Mesendoderm (in vitro differentiated cells): Measurements from ENCODE around the gene KIF20B.

ENCODE experiments used
- DNase-seq: peaks from one replicate; pipeline ENCODE4 v3.0.0; 2013
- H2AK5ac ChIP-seq: 2 replicates; pipeline ENCODE4 v1.6.1; 2013; ENCODE audit warnings: low read length, inconsistent platforms
- H2BK120ac ChIP-seq: 2 replicates; pipeline ENCODE4 v1.6.1; 2013; ENCODE audit warnings: low read depth, mild to moderate bottlenecking, low read length, moderate library complexity, mixed read lengths
- H2BK15ac ChIP-seq: replicated peaks from 2 replicates; pipeline ENCODE4 v1.6.1; 2013; ENCODE audit warnings: low read depth, mild to moderate bottlenecking, moderate library complexity
- H2BK5ac ChIP-seq: 2 replicates; pipeline ENCODE4 v1.6.1; 2013; ENCODE audit warnings: low read length, inconsistent platforms
- H3K18ac ChIP-seq: 2 replicates; pipeline ENCODE4 v1.6.1; 2013; ENCODE audit warnings: mild to moderate bottlenecking, low read length, mixed read lengths
- H3K23ac ChIP-seq: one replicate; pipeline ENCODE4 v1.6.1; 2013; ENCODE audit warnings: low read length
- H3K27ac ChIP-seq: 2 replicates; pipeline ENCODE4 v1.5.1; 2013; ENCODE audit warnings: low read depth, mild to moderate bottlenecking, inconsistent platforms, low read length, moderate library complexity
- H3K27me3 ChIP-seq: 2 replicates; pipeline ENCODE4 v1.6.1; 2013; ENCODE audit warnings: low read length, control low read depth, mild to moderate bottlenecking, inconsistent platforms; ENCODE audit not compliant: insufficient read depth, poor library complexity
- H3K36me3 ChIP-seq: 2 replicates; pipeline ENCODE4 v1.6.1; 2013; ENCODE audit warnings: low read length, inconsistent platforms; ENCODE audit not compliant: control insufficient read depth, insufficient read depth
- H3K4ac ChIP-seq: one replicate; pipeline ENCODE4 v1.6.1; 2013; ENCODE audit warnings: low read depth, mild to moderate bottlenecking, low read length, moderate library complexity
- H3K4me1 ChIP-seq: 2 replicates; pipeline ENCODE4 v1.6.1; 2013; ENCODE audit warnings: low read depth, low read length, inconsistent platforms; ENCODE audit not compliant: control insufficient read depth
- H3K4me2 ChIP-seq: 2 replicates; pipeline ENCODE4 v1.6.1; 2013; ENCODE audit warnings: low read length
- H3K4me3 ChIP-seq: 2 replicates; pipeline ENCODE4 v1.5.1; 2013; ENCODE audit warnings: mild to moderate bottlenecking, low read length
- H3K56ac ChIP-seq: one replicate; pipeline ENCODE4 v1.6.1; 2013; ENCODE audit warnings: low read length
- H3K79me1 ChIP-seq: 2 replicates; pipeline ENCODE4 v1.6.1; 2013; ENCODE audit warnings: low read length, inconsistent platforms
- H3K79me2 ChIP-seq: 2 replicates; pipeline ENCODE4 v1.6.1; 2013; ENCODE audit warnings: mild to moderate bottlenecking, low read length; ENCODE audit not compliant: control insufficient read depth, insufficient read depth
- H3K9ac ChIP-seq: 2 replicates; pipeline ENCODE4 v1.6.1; 2013; ENCODE audit warnings: low read length, inconsistent platforms
- H4K5ac ChIP-seq: one replicate; pipeline ENCODE4 v1.6.1; 2013; ENCODE audit warnings: low read length
- H4K8ac ChIP-seq: one replicate; pipeline ENCODE4 v1.6.1; 2013; ENCODE audit warnings: low read depth, mild to moderate bottlenecking, control low read depth, low read length, moderate library complexity
- WGBS: extraction: QIAGEN DNeasy Blood & Tissue Kit; methylation state at CpG from one replicate; pipeline ENCODE4 v1.1.7; 2013; ENCODE audit warnings: low lambda C conversion rate, missing lambda C conversion rate; ENCODE audit not compliant: insufficient coverage; ENCODE audit errors: extremely low coverage; 5-methylcytosine and 5-hydroxymethylcytosine counted together

KIF20B gene

GRCh38 chr10:89655722-89656121 is 45.7 kb upstream of the KIF20B start:
- DNase-seq, result no peak
- Histone ChIP-seq H3K79me1 (no peaks in the 10 kb centered on the region), H3K18ac (no peak overlapping the region), H4K8ac (no peak overlapping the region), H3K27ac (no peak overlapping the region), H2BK5ac (no peak overlapping the region), H3K4me3 (no peak overlapping the region), H2BK120ac (no peak overlapping the region), H3K79me2 (no peaks in the 10 kb centered on the region), H3K4me2 (no peak overlapping the region), H3K36me3 (no peaks in the 10 kb centered on the region), H3K56ac (no peak overlapping the region), H2BK15ac (no peak overlapping the region), H2AK5ac (no peak overlapping the region), H3K9ac (no peak overlapping the region), H3K23ac (no peak overlapping the region), H3K4ac (no peak overlapping the region), H4K5ac (no peak overlapping the region), H3K27me3 (no peaks in the 10 kb centered on the region), H3K4me1 (no peaks in the 10 kb centered on the region)
- no CpG with 5 or more reads among the region's 1 CpG for WGBS

- WGBS, result no CpG with 5 or more reads among the region's 1 CpG
- DNase-seq, result no peak
- H3K4me1 ChIP-seq, result no peaks in the 10 kb centered on the region
These were observed 44.1 kb upstream of the KIF20B start for GRCh38 chr10:89657302-89657701.

GRCh38 chr10:89659143-89660131 is 42.0 kb upstream of the KIF20B start:
- Histone ChIP-seq H4K8ac (no peak overlapping the region), H3K9ac (no peak overlapping the region), H3K23ac (no peak overlapping the region), H3K18ac (no peak overlapping the region), H3K4me1 (no peaks in the 10 kb centered on the region), H3K4me2 (no peak overlapping the region), H3K4me3 (no peak overlapping the region), H3K4ac (no peak overlapping the region), H3K27ac (no peak overlapping the region), H3K79me2 (no peaks in the 10 kb centered on the region), H3K79me1 (no peaks in the 10 kb centered on the region), H3K36me3 (no peaks in the 10 kb centered on the region), H4K5ac (no peak overlapping the region), H3K56ac (no peak overlapping the region), H2BK120ac (no peak overlapping the region), H2AK5ac (no peak overlapping the region), H2BK5ac (no peak overlapping the region), H3K27me3 (no peaks in the 10 kb centered on the region), H2BK15ac (no peak overlapping the region)
- WGBS, result no CpG with 5 or more reads among the region's 10 CpGs
- no peak for DNase-seq

More at GRCh38 chr10:89657302-89657701, 44.1 kb upstream of the KIF20B start:
- Histone ChIP-seq H3K36me3 (no peaks in the 10 kb centered on the region), H2BK5ac (no peak overlapping the region), H3K4ac (no peak overlapping the region), H4K8ac (no peak overlapping the region), H3K27ac (no peak overlapping the region), H3K56ac (no peak overlapping the region), H3K23ac (no peak overlapping the region), H3K4me3 (no peak overlapping the region), H3K27me3 (no peaks in the 10 kb centered on the region), H2BK15ac (no peak overlapping the region), H3K9ac (no peak overlapping the region), H4K5ac (no peak overlapping the region), H3K79me2 (no peaks in the 10 kb centered on the region), H3K4me2 (no peak overlapping the region), H3K18ac (no peak overlapping the region), H3K79me1 (no peaks in the 10 kb centered on the region), H2AK5ac (no peak overlapping the region), H2BK120ac (no peak overlapping the region)

GRCh38 chr10:89662596-89662995 is 38.8 kb upstream of the KIF20B start:
- Histone ChIP-seq H3K36me3 (no peaks in the 10 kb centered on the region), H3K4me1 (no peaks in the 10 kb centered on the region), H3K27ac (no peak overlapping the region), H3K4me2 (no peak overlapping the region), H2BK5ac (no peak overlapping the region), H2BK120ac (no peak overlapping the region), H3K79me1 (no peaks in the 10 kb centered on the region), H3K23ac (no peak overlapping the region), H2BK15ac (no peak overlapping the region), H3K18ac (no peak overlapping the region), H4K8ac (no peak overlapping the region), H3K27me3 (no peaks in the 10 kb centered on the region), H4K5ac (no peak overlapping the region), H3K9ac (no peak overlapping the region), H3K4ac (no peak overlapping the region), H3K79me2 (no peaks in the 10 kb centered on the region), H2AK5ac (no peak overlapping the region), H3K56ac (no peak overlapping the region), H3K4me3 (no peak overlapping the region)
- DNase-seq, result no peak
- no CpG with 5 or more reads among the region's 2 CpGs for WGBS

GRCh38 chr10:89663144-89663543 is 38.2 kb upstream of the KIF20B start:
- Histone ChIP-seq H3K79me1 (no peaks in the 10 kb centered on the region), H4K8ac (no peak overlapping the region), H2BK5ac (no peak overlapping the region), H3K56ac (no peak overlapping the region), H3K4ac (no peak overlapping the region), H3K27ac (no peak overlapping the region), H3K4me1 (no peaks in the 10 kb centered on the region), H4K5ac (no peak overlapping the region), H3K18ac (no peak overlapping the region), H3K36me3 (no peaks in the 10 kb centered on the region), H3K4me3 (no peak overlapping the region), H3K23ac (no peak overlapping the region), H2AK5ac (no peak overlapping the region), H3K4me2 (no peak overlapping the region), H3K27me3 (no peaks in the 10 kb centered on the region), H2BK120ac (no peak overlapping the region), H3K9ac (no peak overlapping the region), H2BK15ac (no peak overlapping the region), H3K79me2 (no peaks in the 10 kb centered on the region)
- no peak for DNase-seq
- no CpG with 5 or more reads among the region's 3 CpGs for WGBS
